Sigmoid colon (tissue), 4 donors: ENCODE data around the gene EIF1.
A peak's percentile ranks its signal among the peaks of the same experiment; 100 is the strongest.

Experiments used
- CTCF ChIP-seq, 4 experiments: fragments of 450-650 bp in 3 of 4; fragments of 200-600 bp in 1 of 4; IDR thresholded peaks; one replicate each; pipeline ENCODE4 v1.5.1; 2016 to 2019; ENCODE audit warnings: antibody characterized with exemption in 4 of 4, mild to moderate bottlenecking in 3 of 4, moderate library complexity in 2 of 4
- EP300 ChIP-seq, 4 donors: sonication (generic); formaldehyde crosslinking; IDR thresholded peaks; one replicate each; pipeline ENCODE4 v1.6.1; 2017; ENCODE audit warnings: antibody characterized with exemption in 4 of 4
- POLR2A ChIP-seq, 2 donors: fragments of 450-650 bp; IDR thresholded peaks; one replicate each; pipeline ENCODE4 v1.6.1; 2016; ENCODE audit warnings: antibody characterized with exemption in 2 of 2, mild to moderate bottlenecking in 2 of 2, moderate library complexity in 2 of 2
- POLR2AphosphoS5 ChIP-seq, 4 donors: sonication (generic); formaldehyde crosslinking; IDR thresholded peaks; one replicate each; pipeline ENCODE4 v1.6.1; 2017; ENCODE audit warnings: antibody characterized with exemption in 4 of 4

GRCh38 chr17:41692722-41693521 is 4.2 kb downstream of the EIF1 start:
- no peak for TF ChIP-seq CTCF (IDR thresholded peaks at IDR 0.05)
- no peak for TF ChIP-seq EP300 (IDR thresholded peaks at IDR 0.05)
- TF ChIP-seq POLR2AphosphoS5 (IDR thresholded peaks at IDR 0.05) = peak in 1 of 4 donors; percentile 31
- TF ChIP-seq POLR2A (IDR thresholded peaks at IDR 0.05) = no peak
